HEK293T (cell line): ENCODE results near the gene EPB41L2.

Experiments
- CTCF ChIA-PET: fragments of 350-600 bp; formaldehyde crosslinking; extraction: SDS; loops from one replicate; lab custom pipeline; 2021; ENCODE audit warnings: antibody characterized with exemption, inconsistent platforms; lab: Yijun Ruan, JAX
- POLR2A ChIA-PET: fragments of 350-600 bp; formaldehyde crosslinking; extraction: SDS; loops from one replicate; lab custom pipeline; 2020; ENCODE audit warnings: antibody characterized with exemption, inconsistent platforms; lab: Yijun Ruan, JAX
- DNase-seq: peaks from one replicate; pipeline ENCODE4 v3.0.0; 2012; ENCODE audit warnings: mixed read lengths; ENCODE audit errors: extremely low spot score
- ARNT ChIP-seq: fragments of 450-650 bp; IDR thresholded peaks from 2 replicates; pipeline ENCODE4 v1.6.1; 2017; ENCODE audit warnings: mild to moderate bottlenecking
- BHLHE40 ChIP-seq: fragments of 450-650 bp; IDR thresholded peaks from 2 replicates; pipeline ENCODE4 v1.6.1; 2016; ENCODE audit warnings: mild to moderate bottlenecking, moderate library complexity, borderline replicate concordance
- CTBP1 ChIP-seq: fragments of 450-650 bp; IDR thresholded peaks from 2 replicates; pipeline ENCODE4 v1.6.1; 2016; ENCODE audit warnings: borderline replicate concordance
- ELF4 ChIP-seq: fragments of 450-650 bp; IDR thresholded peaks from 2 replicates; pipeline ENCODE4 v1.6.1; 2017; ENCODE audit warnings: antibody characterized with exemption
- FOXA1 ChIP-seq: fragments of 450-650 bp; IDR thresholded peaks from 2 replicates; pipeline ENCODE4 v1.6.1; 2016; ENCODE audit warnings: mild to moderate bottlenecking
- FOXK2 ChIP-seq: fragments of 450-650 bp; IDR thresholded peaks from 2 replicates; pipeline ENCODE4 v1.6.1; 2016; ENCODE audit warnings: mild to moderate bottlenecking
- FOXM1 ChIP-seq: fragments of 450-650 bp; IDR thresholded peaks from 2 replicates; pipeline ENCODE4 v1.6.1; 2017; ENCODE audit warnings: mild to moderate bottlenecking, borderline replicate concordance
- HDGF ChIP-seq: fragments of 450-650 bp; IDR thresholded peaks from 2 replicates; pipeline ENCODE4 v1.6.1; 2017; ENCODE audit warnings: antibody characterized with exemption, borderline replicate concordance
- L3MBTL2 ChIP-seq: fragments of 450-650 bp; conservative IDR thresholded peaks from 2 replicates; pipeline ENCODE4 v1.6.1; 2016; ENCODE audit warnings: mild to moderate bottlenecking
- LEF1 ChIP-seq: fragments of 450-650 bp; IDR thresholded peaks from 2 replicates; pipeline ENCODE4 v1.6.1; 2017; ENCODE audit warnings: mild to moderate bottlenecking, borderline replicate concordance
- NFRKB ChIP-seq: fragments of 450-650 bp; IDR thresholded peaks from 2 replicates; pipeline ENCODE4 v1.6.1; 2016; ENCODE audit warnings: mild to moderate bottlenecking, moderate library complexity
- SP1 ChIP-seq: fragments of 450-650 bp; IDR thresholded peaks from 2 replicates; pipeline ENCODE4 v1.6.1; 2017
- SUZ12 ChIP-seq: fragments of 450-650 bp; IDR thresholded peaks from 2 replicates; pipeline ENCODE4 v1.6.1; 2016; ENCODE audit warnings: mild to moderate bottlenecking
- TARDBP ChIP-seq: fragments of 450-650 bp; IDR thresholded peaks from 2 replicates; pipeline ENCODE4 v1.6.1; 2016
- ZNF384 ChIP-seq: fragments of 450-650 bp; IDR thresholded peaks from 2 replicates; pipeline ENCODE4 v1.6.1; 2016
- TF ChIP-seq, protein P1 (sequence below): fragments of 450-650 bp; IDR thresholded peaks from 2 replicates; pipeline ENCODE4 v1.6.1; 2016

EPB41L2 gene

DNA sequence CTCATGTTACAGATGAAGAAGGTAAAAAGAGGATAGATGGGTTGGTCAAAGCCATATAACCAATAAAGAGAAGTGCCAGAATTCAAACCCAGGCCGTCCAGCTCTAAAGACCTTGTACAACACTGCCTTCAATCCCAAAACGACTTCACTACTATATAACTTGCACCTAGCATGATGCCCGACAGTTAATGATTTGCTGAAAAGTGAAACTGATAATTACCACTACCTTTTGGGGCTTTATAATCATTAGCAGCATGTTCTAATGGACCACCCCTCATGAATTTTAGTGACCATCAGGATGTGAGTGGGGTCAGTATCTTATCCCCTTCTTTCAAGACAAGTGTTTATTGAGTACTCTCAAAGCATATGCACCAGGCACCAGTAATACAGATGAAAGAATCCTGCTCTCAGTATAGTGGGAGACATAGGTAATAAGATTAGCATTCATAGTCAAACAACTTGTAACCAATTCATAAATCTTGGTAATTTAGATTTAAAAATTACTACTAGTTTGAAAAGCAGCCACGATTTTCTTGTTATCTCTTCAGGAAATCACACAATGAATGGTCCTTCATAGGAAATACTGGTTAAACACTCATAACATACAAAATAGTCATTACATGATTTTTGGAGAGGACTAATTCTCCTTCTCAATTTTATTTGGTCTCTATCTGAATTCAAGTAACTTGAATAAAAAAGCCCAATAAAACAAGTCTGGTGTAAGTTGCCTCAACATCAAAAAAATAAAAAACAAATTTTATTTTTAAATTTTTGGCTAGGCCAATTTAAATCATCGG is 98.0 kb downstream of the EPB41L2 start:
- no peak for DNase-seq
- CTCF ChIA-PET = interaction anchor here (0.5 kb wide), 1 partner anchor 119 kb away, joined by 3 read pairs; no protein-coding TSS in a partner anchor
- TF ChIP-seq FOXK2 (no peak), FOXM1 (no peak), ZNF384 (no peak), L3MBTL2 (no peak), TARDBP (no peak), BHLHE40 (no peak), HDGF (no peak), SUZ12 (no peak), NFRKB (no peak), FOXA1 (no peak)
- TF ChIP-seq, protein P1, sequence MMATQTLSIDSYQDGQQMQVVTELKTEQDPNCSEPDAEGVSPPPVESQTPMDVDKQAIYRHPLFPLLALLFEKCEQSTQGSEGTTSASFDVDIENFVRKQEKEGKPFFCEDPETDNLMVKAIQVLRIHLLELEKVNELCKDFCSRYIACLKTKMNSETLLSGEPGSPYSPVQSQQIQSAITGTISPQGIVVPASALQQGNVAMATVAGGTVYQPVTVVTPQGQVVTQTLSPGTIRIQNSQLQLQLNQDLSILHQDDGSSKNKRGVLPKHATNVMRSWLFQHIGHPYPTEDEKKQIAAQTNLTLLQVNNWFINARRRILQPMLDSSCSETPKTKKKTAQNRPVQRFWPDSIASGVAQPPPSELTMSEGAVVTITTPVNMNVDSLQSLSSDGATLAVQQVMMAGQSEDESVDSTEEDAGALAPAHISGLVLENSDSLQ = no peak
- POLR2A ChIA-PET = no interaction called here

DNA sequence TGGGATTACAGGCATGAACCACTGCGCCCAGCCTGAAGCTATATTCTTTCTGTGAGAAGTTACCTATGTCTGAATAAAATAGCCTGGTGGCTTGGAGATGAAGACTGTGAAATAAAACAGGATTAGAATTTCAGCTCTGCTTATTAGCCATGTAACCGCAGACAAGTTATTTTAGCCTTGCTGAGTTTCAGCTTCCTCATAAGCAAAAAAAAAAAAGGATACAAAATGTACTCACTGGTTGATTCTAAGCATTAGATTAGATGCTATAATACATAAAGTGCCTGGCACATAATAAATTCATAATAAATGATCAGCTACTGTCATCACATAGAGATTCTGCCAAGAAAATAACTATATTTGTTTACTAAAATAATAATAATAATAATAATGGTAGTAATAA is 98.8 kb downstream of the EPB41L2 start:
- no peak for DNase-seq
- ChIA-PET POLR2A (no interaction called here), CTCF (interaction anchor here (0.5 kb wide), 1 partner anchor 120 kb away, joined by 3 read pairs; no protein-coding TSS in a partner anchor)

DNA sequence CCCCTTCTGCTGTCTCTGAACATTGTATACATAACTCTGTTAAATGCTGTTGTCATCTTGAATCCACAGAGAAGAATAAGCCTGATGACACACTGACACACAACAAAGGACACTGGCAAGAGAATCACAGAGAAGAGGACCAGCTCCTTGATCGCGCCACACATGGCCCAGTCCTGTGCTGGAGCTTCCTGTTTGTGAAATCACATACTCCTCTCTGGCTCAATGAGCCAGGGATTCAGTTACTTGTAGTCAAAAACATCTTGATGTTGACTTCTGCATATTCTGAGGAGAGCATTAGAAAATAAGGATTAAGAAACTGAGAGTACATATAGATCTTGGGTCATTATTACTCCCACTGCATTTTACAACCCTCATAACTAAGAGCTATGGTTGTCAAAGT is 100.1 kb downstream of the EPB41L2 start:
- ChIA-PET POLR2A (no interaction called here), CTCF (no interaction called here)
- TF ChIP-seq NFRKB (no peak), HDGF (no peak), ARNT (no peak), ZNF384 (no peak), BHLHE40 (no peak), FOXA1 (no peak), FOXK2 (no peak), TARDBP (no peak), CTBP1 (no peak), L3MBTL2 (no peak), SP1 (no peak), FOXM1 (no peak), SUZ12 (no peak), LEF1 (no peak), ELF4 (no peak)
- TF ChIP-seq, protein P1 = no peak
- DNase-seq = no peak

More for the DNA sequence above, 98.8 kb downstream of the EPB41L2 start:
- TF ChIP-seq FOXA1 (no peak), FOXM1 (no peak), L3MBTL2 (no peak), SP1 (no peak), TARDBP (no peak), ARNT (no peak), ELF4 (no peak)
- TF ChIP-seq, protein P1 = no peak

DNA sequence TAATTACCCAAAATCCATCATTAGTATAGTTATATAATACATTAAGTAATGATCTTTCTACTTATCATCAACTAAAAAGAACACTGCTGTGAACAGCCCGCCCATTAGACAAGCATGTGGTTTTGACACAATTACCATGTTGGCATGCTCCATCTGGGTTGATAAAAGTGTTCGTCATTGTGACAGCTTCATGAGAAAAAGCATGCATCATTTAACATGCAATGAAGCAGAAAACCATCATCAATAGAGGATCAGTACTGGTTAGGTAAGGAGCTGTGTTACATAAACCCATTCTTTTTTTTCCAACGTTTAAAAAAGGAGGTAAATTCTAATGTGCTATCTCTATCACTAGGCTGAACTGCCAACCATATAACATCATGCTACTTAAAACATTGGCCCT is 101.9 kb downstream of the EPB41L2 start:
- ChIA-PET CTCF (no interaction called here), POLR2A (no interaction called here)
- DNase-seq = no peak
- TF ChIP-seq L3MBTL2 (peak; percentile 49), TARDBP (no peak), ZNF384 (no peak)
- TF ChIP-seq, protein P1 = peak; percentile 49; the same call in 1 of the 2 replicates

DNA sequence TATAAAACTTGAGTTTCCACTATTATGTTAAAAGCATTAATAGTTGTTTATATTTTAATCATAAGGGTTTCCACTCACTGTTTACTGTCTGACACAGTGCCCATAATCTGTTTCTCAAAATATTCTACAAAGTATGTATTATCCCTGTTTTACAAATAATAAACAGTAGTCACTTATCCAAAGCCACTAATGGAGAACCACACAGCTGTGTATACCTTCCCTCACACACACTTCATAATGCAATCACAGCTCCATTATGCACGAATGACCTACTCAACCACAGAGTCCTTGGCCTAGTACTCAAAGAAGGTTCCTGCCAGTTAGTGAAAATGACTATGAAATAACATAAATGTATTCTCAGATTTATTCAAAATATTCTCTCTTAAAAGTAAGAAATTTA is 103.1 kb downstream of the EPB41L2 start:
- no peak for DNase-seq
- TF ChIP-seq FOXM1 = no peak
- no peak for TF ChIP-seq LEF1
- TF ChIP-seq SUZ12 = no peak
- no peak for TF ChIP-seq BHLHE40
- TF ChIP-seq, protein P1 = no peak
- no peak for TF ChIP-seq HDGF
- no peak for TF ChIP-seq FOXA1
- TF ChIP-seq ARNT = no peak
- no peak for TF ChIP-seq L3MBTL2
- TF ChIP-seq CTBP1 = no peak
- TF ChIP-seq NFRKB = no peak
- TF ChIP-seq FOXK2 = no peak
- no peak for TF ChIP-seq ELF4
- no peak for TF ChIP-seq ZNF384
- TF ChIP-seq SP1 = no peak
- ChIA-PET CTCF (no interaction called here), POLR2A (interaction anchor here (0.9 kb wide), 1 partner anchor 103 kb away, joined by 3 read pairs; the partner anchor contains the start of gene EPB41L2)
